Stimulated activated CD8-positive, alpha-beta memory T cell treated with anti-CD3 and anti-CD28 coated beads, Interleukin-12 subunit alpha, Interleukin-12 subunit beta, amount 100 ng/mL, for 1 hour (primary cell): ENCODE measurements around the gene GRIA4.

ENCODE experiments used
- DNase-seq: peaks from one replicate; pipeline ENCODE4 v3.0.0-alpha.2; 2020; ENCODE audit warnings: low read depth

Gene GRIA4

GRCh38 chr11:105923252-105923651 lies 313.4 kb downstream of the GRIA4 start:
- no peak for DNase-seq

GRCh38 chr11:105923807-105924206 lies 313.9 kb downstream of the GRIA4 start:
- DNase-seq = no peak

- no peak for DNase-seq
Measured at GRCh38 chr11:105929084-105929955, 319.4 kb downstream of the GRIA4 start.

- no peak for DNase-seq
Measured at GRCh38 chr11:105933695-105934094, 323.8 kb downstream of the GRIA4 start.

GRCh38 chr11:105935791-105936190 lies 325.9 kb downstream of the GRIA4 start:
- DNase-seq = no peak

GRCh38 chr11:105937331-105937730 lies 327.5 kb downstream of the GRIA4 start:
- DNase-seq = no peak

- DNase-seq = no peak
Measured at GRCh38 chr11:105937738-105938137, 327.9 kb downstream of the GRIA4 start.

GRCh38 chr11:105942921-105943320 lies 333.0 kb downstream of the GRIA4 start:
- no peak for DNase-seq

GRCh38 chr11:105948918-105949590 lies 339.2 kb downstream of the GRIA4 start:
- no peak for DNase-seq

GRCh38 chr11:105953886-105954285 lies 344.0 kb downstream of the GRIA4 start:
- DNase-seq = no peak

- DNase-seq = no peak
Measured at GRCh38 chr11:105960252-105961245, 350.7 kb downstream of the GRIA4 start.

- no peak for DNase-seq
Measured at GRCh38 chr11:105968021-105968697, 358.3 kb downstream of the GRIA4 start.

- no peak for DNase-seq
Measured at GRCh38 chr11:105969756-105970155, 359.9 kb downstream of the GRIA4 start.

- DNase-seq = no peak
Measured at GRCh38 chr11:105975128-105975527, 365.3 kb downstream of the GRIA4 start.

- no peak for DNase-seq
Measured at GRCh38 chr11:105979997-105980703, 370.3 kb downstream of the GRIA4 start.

GRCh38 chr11:105986554-105986953 lies 376.7 kb downstream of the GRIA4 start:
- no peak for DNase-seq

- DNase-seq = no peak
Measured at GRCh38 chr11:105988197-105988596, 378.3 kb downstream of the GRIA4 start.

GRCh38 chr11:105989124-105989523 lies 379.3 kb downstream of the GRIA4 start:
- no peak for DNase-seq

- no peak for DNase-seq
Measured at GRCh38 chr11:105991888-105992287, 382.0 kb downstream of the GRIA4 start.

- DNase-seq = no peak
Measured at GRCh38 chr11:106001304-106002012, 391.6 kb downstream of the GRIA4 start.
